ENCODE data around the gene SCP2.

DNA sequence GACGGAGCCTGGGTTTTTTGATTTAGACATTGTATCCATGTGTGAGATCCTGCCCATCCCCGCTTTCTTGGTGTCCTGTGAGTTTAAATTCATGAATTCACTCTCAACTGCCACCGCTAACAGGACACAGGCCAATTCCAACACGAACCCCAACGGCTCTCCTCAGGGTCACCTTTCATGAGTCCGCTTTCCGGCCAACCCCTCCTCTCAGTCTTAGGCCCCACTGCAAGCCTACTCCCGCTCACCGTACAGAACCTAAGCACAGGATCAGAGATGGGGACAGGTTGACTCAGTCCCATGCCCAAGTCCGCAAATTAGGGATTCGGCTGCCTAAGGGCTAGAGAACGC, 238 bp upstream of the SCP2 start:
- TF ChIP-seq CTCF (IDR thresholded peaks at IDR 0.05) (no peak), EP300 (IDR thresholded peaks at IDR 0.05; ENCODE audit: low read depth) (no peak), POLR2A (IDR thresholded peaks at IDR 0.05) (no peak), POLR2AphosphoS5 (IDR thresholded peaks at IDR 0.05) (no peak)
